Heart left ventricle (tissue), 13 donors: ENCODE measurements around the gene TESMIN.

Experiments
- CTCF ChIP-seq, 12 donors: fragments of 200-600 bp; sonication (generic) in 4 of 12; IDR thresholded peaks; one replicate each; pipeline versions ENCODE4 v1.5.0 to v1.8.0; 2018 to 2022; ENCODE audit warnings: antibody characterized with exemption in 12 of 12, mild to moderate bottlenecking in 5 of 12
- POLR2A ChIP-seq, 2 donors: fragments of 450-650 bp; IDR thresholded peaks; one replicate each; pipeline ENCODE4 v1.6.1; 2017; ENCODE audit warnings: antibody characterized with exemption in 2 of 2, mild to moderate bottlenecking in 2 of 2, moderate library complexity in 2 of 2
- donor health status: ischemic (EF 13 %, LVEDD 7.1; RV severe dilation, severe dysfunction).
- donor health status: DM: no; HTN: yes; CAD: no.
- donor health status: DM: no; HTN: no; CAD: no.
- donor health status: ischemic (EF 25% LVEDD 6.9; RV normal size, moderate dysfunction).
- donor health status: ischemic (EF 25% LVEDD 5.7; RV mildly dilated, moderate dysfunction).
- donor health status: ischemic (EF 35%, LVEDD 5.7; RV mildly dilated, moderate dysfunction).
- donor health status: nonischemic (EF 11% LVEDD 7.7; RV severe dilation, severe dysfunction).
- donor health status: DM: yes; HTN: yes; CAD: no.
- donor health status: PGD.
- donor health status: ischemic (EF 29% LVEDD 5.4; RV normal size, mild dysfunction).
- donor health status: nonischemic (EF 23%, LVEDD 6.1; RV moderate dilation, normal function).

- no peak for TF ChIP-seq CTCF (IDR thresholded peaks at IDR 0.05)
- TF ChIP-seq POLR2A (IDR thresholded peaks at IDR 0.05), result no peak
Measured at GRCh38 chr11:68766786-68767185, 15.5 kb upstream of the TESMIN start.
